Measurements from ENCODE around the gene OR2D2. TPM values are rescaled to one million over a fixed set of nuclear protein-coding genes. Genes with fewer than 3 reads are reported as not detected.

OR2D2 gene
- polyA plus RNA-seq, 1 donor (not counting 4 experiments of a cell fraction or from before 2014, with no cell fraction given) = 0.14 TPM

DNA sequence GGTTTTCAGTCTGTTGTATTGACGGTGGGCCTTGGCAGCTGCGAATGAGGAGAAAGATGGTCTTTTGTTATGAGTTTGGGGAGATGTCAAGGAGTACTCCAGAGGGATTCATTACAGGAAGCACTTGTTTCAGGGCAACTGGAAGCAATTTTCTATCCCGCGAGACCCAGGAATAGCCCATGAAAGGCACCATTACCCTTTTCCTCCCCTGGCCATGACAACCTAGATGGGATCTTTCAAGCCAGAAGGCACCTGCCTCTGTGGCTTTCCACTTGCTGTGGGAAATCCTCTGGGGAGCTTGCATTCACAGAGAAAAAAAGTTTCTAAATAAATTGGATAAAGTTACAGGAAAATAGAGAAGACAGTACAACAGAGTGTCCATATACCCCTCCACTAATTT, 36.6 kb upstream of the OR2D2 start:
- Histone ChIP-seq H3K27ac (ENCODE audit: control insufficient read depth, insufficient read depth, low read length) (no peak overlapping the region), H3K27me3 (ENCODE audit: control insufficient read depth, extremely low read depth, insufficient read depth, low read length) (no peaks in the 10 kb centered on the region), H3K4me2 (ENCODE audit: control insufficient read depth, extremely low read depth, insufficient read depth, low read depth, low read length) (no peak overlapping the region), H3K4me3 (ENCODE audit: control insufficient read depth in 2 of 3, extremely low read depth in 1 of 3, insufficient read depth in 2 of 3, low read depth in 1 of 3, low read length in 3 of 3) (no peak overlapping the region), H3K9me3 (ENCODE audit: control insufficient read depth, low read depth, low read length) (no peaks in the 10 kb centered on the region), H3K9me1 (ENCODE audit: control insufficient read depth, extremely low read depth, insufficient read depth, low read length) (no peaks in the 10 kb centered on the region), H3K36me3 (ENCODE audit: control insufficient read depth in 2 of 2, extremely low read depth in 1 of 2, insufficient read depth in 2 of 2, low read length in 2 of 2) (no peaks in the 10 kb centered on the region), H3K79me2 (ENCODE audit: control insufficient read depth, insufficient read depth, low read length) (peaks cover 5% of the 10 kb centered on the region), H2AFZ (ENCODE audit: control insufficient read depth, low read length) (no peak overlapping the region), H4K20me1 (ENCODE audit: control insufficient read depth, extremely low read depth, insufficient read depth, low read length) (no peaks in the 10 kb centered on the region), H3K9ac (ENCODE audit: control insufficient read depth, extremely low read depth, insufficient read depth, low read length) (no peak overlapping the region), H3K4me1 (ENCODE audit: control insufficient read depth, extremely low read depth, insufficient read depth, low read length) (peaks cover 3% of the 10 kb centered on the region)
- no peak for TF ChIP-seq EZH2 (IDR thresholded peaks at IDR 0.05; ENCODE audit: low read length)
- TF ChIP-seq, protein P1, sequence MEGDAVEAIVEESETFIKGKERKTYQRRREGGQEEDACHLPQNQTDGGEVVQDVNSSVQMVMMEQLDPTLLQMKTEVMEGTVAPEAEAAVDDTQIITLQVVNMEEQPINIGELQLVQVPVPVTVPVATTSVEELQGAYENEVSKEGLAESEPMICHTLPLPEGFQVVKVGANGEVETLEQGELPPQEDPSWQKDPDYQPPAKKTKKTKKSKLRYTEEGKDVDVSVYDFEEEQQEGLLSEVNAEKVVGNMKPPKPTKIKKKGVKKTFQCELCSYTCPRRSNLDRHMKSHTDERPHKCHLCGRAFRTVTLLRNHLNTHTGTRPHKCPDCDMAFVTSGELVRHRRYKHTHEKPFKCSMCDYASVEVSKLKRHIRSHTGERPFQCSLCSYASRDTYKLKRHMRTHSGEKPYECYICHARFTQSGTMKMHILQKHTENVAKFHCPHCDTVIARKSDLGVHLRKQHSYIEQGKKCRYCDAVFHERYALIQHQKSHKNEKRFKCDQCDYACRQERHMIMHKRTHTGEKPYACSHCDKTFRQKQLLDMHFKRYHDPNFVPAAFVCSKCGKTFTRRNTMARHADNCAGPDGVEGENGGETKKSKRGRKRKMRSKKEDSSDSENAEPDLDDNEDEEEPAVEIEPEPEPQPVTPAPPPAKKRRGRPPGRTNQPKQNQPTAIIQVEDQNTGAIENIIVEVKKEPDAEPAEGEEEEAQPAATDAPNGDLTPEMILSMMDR (optimal IDR thresholded peaks at IDR 0.05 in 1 of 3, IDR thresholded peaks at IDR 0.05 in 1 of 3, conservative IDR thresholded peaks at IDR 0.05 in 1 of 3; ENCODE audit: extremely low read depth in 1 of 3, insufficient read depth in 2 of 3, low read length in 3 of 3) = no peak
- dilution Hi-C loops (cut with MboI; ENCODE audit: extremely low pct_ligation_motif_present, low sequenced_read_pairs) = no loop called here
- FAIRE-seq (no peak), DNase-seq (ENCODE audit: low read depth, low spot score) (no peak)

DNA sequence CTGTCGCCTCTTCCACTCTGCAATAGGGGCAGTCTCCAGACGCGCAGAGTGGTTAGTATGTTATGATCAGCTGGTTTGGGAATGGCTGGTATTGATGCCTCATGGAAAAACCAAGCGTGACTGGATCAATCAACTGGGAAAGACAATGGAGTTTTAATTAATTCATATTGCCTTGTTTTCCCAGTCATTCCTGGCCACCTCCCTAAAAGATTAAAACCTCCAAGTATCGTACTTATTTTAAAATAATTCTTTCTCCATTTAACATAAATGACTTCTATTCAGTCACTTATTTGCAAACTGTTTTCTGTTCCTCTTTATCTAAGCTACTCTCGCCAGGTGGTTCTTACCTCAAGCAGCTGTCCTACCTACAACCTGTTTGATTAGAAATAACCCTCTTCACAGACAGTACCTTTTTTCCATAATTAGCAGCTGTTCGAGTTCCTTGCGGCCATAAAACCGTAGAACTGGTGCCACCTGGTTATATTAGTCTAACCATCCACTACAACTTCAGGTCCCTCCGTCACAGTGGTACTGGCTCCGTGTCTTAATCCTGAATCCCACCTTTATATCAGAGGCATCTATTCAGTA, 34.8 kb upstream of the OR2D2 start:
- no peak for FAIRE-seq
- peak overlapping the region; percentile 56 to 82 (median 67) for H3K4me3 ChIP-seq (ENCODE audit: control insufficient read depth in 2 of 3, extremely low read depth in 1 of 3, insufficient read depth in 2 of 3, low read depth in 1 of 3, low read length in 3 of 3)
- peak overlapping the region; percentile 75 for H3K9ac ChIP-seq (ENCODE audit: control insufficient read depth, extremely low read depth, insufficient read depth, low read length)
- no peak for TF ChIP-seq EZH2 (IDR thresholded peaks at IDR 0.05; ENCODE audit: low read length)
- TF ChIP-seq, protein P1 (optimal IDR thresholded peaks at IDR 0.05 in 1 of 3, IDR thresholded peaks at IDR 0.05 in 1 of 3, conservative IDR thresholded peaks at IDR 0.05 in 1 of 3; ENCODE audit: extremely low read depth in 1 of 3, insufficient read depth in 2 of 3, low read length in 3 of 3) = no peak
- no peaks in the 10 kb centered on the region for H3K27me3 ChIP-seq (ENCODE audit: control insufficient read depth, extremely low read depth, insufficient read depth, low read length)
- H3K9me3 ChIP-seq (ENCODE audit: control insufficient read depth, low read depth, low read length) = no peaks in the 10 kb centered on the region
- H4K20me1 ChIP-seq (ENCODE audit: control insufficient read depth, extremely low read depth, insufficient read depth, low read length) = no peaks in the 10 kb centered on the region
- peak overlapping the region; percentile 86 for H3K4me2 ChIP-seq (ENCODE audit: control insufficient read depth, extremely low read depth, insufficient read depth, low read depth, low read length)
- dilution Hi-C loops (cut with MboI; ENCODE audit: extremely low pct_ligation_motif_present, low sequenced_read_pairs) = no loop called here
- H2AFZ ChIP-seq (ENCODE audit: control insufficient read depth, low read length) = peak overlapping the region; percentile 96
- peaks cover 3% of the 10 kb centered on the region for H3K4me1 ChIP-seq (ENCODE audit: control insufficient read depth, extremely low read depth, insufficient read depth, low read length)
- H3K36me3 ChIP-seq (ENCODE audit: control insufficient read depth in 2 of 2, extremely low read depth in 1 of 2, insufficient read depth in 2 of 2, low read length in 2 of 2) = no peaks in the 10 kb centered on the region
- no peak for DNase-seq (ENCODE audit: low read depth, low spot score)
- peak overlapping the region; percentile 48 for H3K27ac ChIP-seq (ENCODE audit: control insufficient read depth, insufficient read depth, low read length)
- H3K9me1 ChIP-seq (ENCODE audit: control insufficient read depth, extremely low read depth, insufficient read depth, low read length) = no peaks in the 10 kb centered on the region
- peaks cover 5% of the 10 kb centered on the region for H3K79me2 ChIP-seq (ENCODE audit: control insufficient read depth, insufficient read depth, low read length)

Data from keratinocyte (primary cell).